K562 (cell line): ENCODE data around the gene LBP. TPM values are rescaled to one million over a fixed set of nuclear protein-coding genes. Genes with fewer than 3 reads are reported as not detected.

Experiments
- ADNP ChIP-seq: fragments of 200-800 bp; sonication (Bioruptor generic); IDR thresholded peaks from 2 replicates; pipeline ENCODE4 v1.6.1; 2016; ENCODE audit warnings: missing genetic modification characterization, missing compliant biosample characterization
- CBX8 ChIP-seq: fragments of 200-600 bp; sonication (generic); IDR thresholded peaks from 2 replicates; pipeline ENCODE4 v1.6.1; 2012; ENCODE audit warnings: borderline replicate concordance, mixed run types, low read depth, mild to moderate bottlenecking, moderate library complexity, mixed read lengths, low read length, control low read depth, inconsistent platforms; ENCODE audit not compliant: poor library complexity, severe bottlenecking; ENCODE audit errors: extremely low read depth
- ESRRA ChIP-seq: fragments of 450-650 bp; IDR thresholded peaks from 2 replicates; pipeline ENCODE4 v1.6.1; 2014; ENCODE audit warnings: low read depth, mild to moderate bottlenecking, moderate library complexity, borderline replicate concordance
- ETV1 ChIP-seq: fragments of 450-650 bp; conservative IDR thresholded peaks from 2 replicates; pipeline ENCODE4 v1.6.1; 2016; ENCODE audit warnings: missing genetic modification characterization, control low read depth, low read depth, missing compliant biosample characterization
- FOXM1 ChIP-seq, 2 experiments: fragments of 450-650 bp in 1 of 2; sonication (generic) in 1 of 2; formaldehyde crosslinking in 1 of 2; IDR thresholded peaks; 2 replicates each; pipeline versions ENCODE4 v1.6.1 to v1.9.0; 2017 to 2022; ENCODE audit warnings: low read depth in 2 of 2, mild to moderate bottlenecking in 2 of 2, missing genetic modification reagents in 1 of 2, moderate library complexity in 1 of 2
- KDM1A ChIP-seq, 2 experiments: fragments of 450-650 bp; IDR thresholded peaks; 2 replicates each; pipeline ENCODE4 v1.6.1; 2016; ENCODE audit warnings: mild to moderate bottlenecking in 2 of 2
- KLF16 ChIP-seq: IDR thresholded peaks from 2 replicates; pipeline ENCODE4 v1.6.1; 2016; ENCODE audit warnings: antibody characterized with exemption
- L3MBTL2 ChIP-seq: fragments of 450-650 bp; IDR thresholded peaks from 2 replicates; pipeline ENCODE4 v1.6.1; 2016; ENCODE audit warnings: mild to moderate bottlenecking, moderate library complexity
- NCOA2 ChIP-seq, 2 experiments: fragments of 450-650 bp; IDR thresholded peaks; 2 replicates each; pipeline ENCODE4 v1.6.1; 2018; ENCODE audit warnings: mild to moderate bottlenecking in 2 of 2, moderate library complexity in 1 of 2; ENCODE audit not compliant: partially characterized antibody in 2 of 2
- NR4A1 ChIP-seq, 2 experiments: fragments of 250-450 bp in 1 of 2; fragments of 450-650 bp in 1 of 2; sonication (Bioruptor Pico) in 1 of 2; IDR thresholded peaks; 2 replicates each; pipeline versions ENCODE4 v1.4.0 to v1.6.1; 2016 to 2020; ENCODE audit warnings: mild to moderate bottlenecking in 2 of 2, missing compliant biosample characterization in 1 of 2, missing genetic modification characterization in 1 of 2, moderate library complexity in 1 of 2
- POLR3G ChIP-seq: IDR thresholded peaks from 2 replicates; pipeline ENCODE4 v1.6.1; 2011; ENCODE audit not compliant: insufficient read length, insufficient replicate concordance; ENCODE audit errors: extremely low read depth
- RNF2 ChIP-seq: sonication (generic); IDR thresholded peaks from 2 replicates; pipeline ENCODE4 v1.6.1; 2016
- SMAD4 ChIP-seq: fragments of 250-450 bp; sonication (Bioruptor Pico); conservative IDR thresholded peaks from 2 replicates; pipeline ENCODE4 v1.8.0; 2021; ENCODE audit warnings: inconsistent platforms, mild to moderate bottlenecking, moderate library complexity
- SMARCA5 ChIP-seq: fragments of 450-650 bp; IDR thresholded peaks from 2 replicates; pipeline ENCODE4 v1.6.1; 2016
- TAL1 ChIP-seq: fragments of 450-650 bp; IDR thresholded peaks from 2 replicates; pipeline ENCODE4 v1.6.1; 2016; ENCODE audit warnings: mild to moderate bottlenecking
- ZFP36 ChIP-seq: fragments of 150-350 bp; IDR thresholded peaks from 2 replicates; pipeline ENCODE4 v1.6.1; 2018; ENCODE audit warnings: low read length, low read depth; ENCODE audit not compliant: partially characterized antibody
- ZNF764 ChIP-seq: fragments of 250-450 bp; sonication (Bioruptor Pico); IDR thresholded peaks from 2 replicates; pipeline ENCODE4 v1.4.0; 2020; ENCODE audit warnings: low read depth, mild to moderate bottlenecking, moderate library complexity
- polyA plus RNA-seq, 8 experiments: library from polyadenylated mRNA; depleted of rRNA in 4 of 8; stranded (reverse) in 5 of 8; unstranded in 3 of 8; fragments of >200 nt; fragmentation: Nextera tagmentation in 2 of 8; fragmentation: Illumina TruSeq in 1 of 8; extraction: Ambion mirVana in 2 of 8; extraction: Trizol in 1 of 8; gene quantifications; 2 replicates each; pipeline versions ENCODE4 v1.2.1 to v1.2.3, GENCODE V29; 2011 to 2014; ENCODE audit warnings: inconsistent platforms in 1 of 8, missing spikeins in 1 of 8
- total RNA-seq, 7 experiments: library from RNA; depleted of rRNA in 6 of 7; stranded (reverse); fragments of >200 nt in 6 of 7; fragmentation: Illumina TruSeq in 2 of 7; extraction: Trizol in 2 of 7; gene quantifications; 2 replicates each; pipeline versions ENCODE4 v1.2.1 to v1.2.3, GENCODE V29; 2011 to 2021; ENCODE audit warnings: low replicate concordance in 1 of 7
- TF ChIP-seq, protein P1 (sequence below): fragments of 250-450 bp; sonication (Bioruptor Pico); IDR thresholded peaks from 2 replicates; pipeline ENCODE4 v1.5.0; 2020; ENCODE audit warnings: mild to moderate bottlenecking
- TF ChIP-seq, protein P2 (sequence below): fragments of 250-450 bp; sonication (Bioruptor Pico); IDR thresholded peaks from 2 replicates; pipeline ENCODE4 v1.4.0; 2020; ENCODE audit warnings: mild to moderate bottlenecking, moderate library complexity
- TF ChIP-seq, protein P3 (sequence below): sonication (generic); formaldehyde crosslinking; IDR thresholded peaks from 2 replicates; pipeline ENCODE4 v1.8.0; 2022; ENCODE audit warnings: mild to moderate bottlenecking, low read depth, missing genetic modification reagents
- TF ChIP-seq, protein P4 (sequence below), 2 experiments: fragments of 200-800 bp in 1 of 2; sonication (Bioruptor generic) in 1 of 2; sonication (generic) in 1 of 2; formaldehyde crosslinking in 1 of 2; IDR thresholded peaks in 1 of 2; conservative IDR thresholded peaks in 1 of 2; 2 replicates each; pipeline versions ENCODE4 v1.5.0 to v1.6.1; 2016 to 2020; ENCODE audit warnings: missing compliant biosample characterization in 1 of 2, missing genetic modification characterization in 1 of 2, missing genetic modification reagents in 1 of 2

LBP gene
- total and polyA plus RNA-seq, 9 of the 15 experiments (the other 6 are each of a cell fraction or from before 2014, with no cell fraction given) = 0.06 to 0.31 (median 0.09) TPM; not detected in 3

DNA sequence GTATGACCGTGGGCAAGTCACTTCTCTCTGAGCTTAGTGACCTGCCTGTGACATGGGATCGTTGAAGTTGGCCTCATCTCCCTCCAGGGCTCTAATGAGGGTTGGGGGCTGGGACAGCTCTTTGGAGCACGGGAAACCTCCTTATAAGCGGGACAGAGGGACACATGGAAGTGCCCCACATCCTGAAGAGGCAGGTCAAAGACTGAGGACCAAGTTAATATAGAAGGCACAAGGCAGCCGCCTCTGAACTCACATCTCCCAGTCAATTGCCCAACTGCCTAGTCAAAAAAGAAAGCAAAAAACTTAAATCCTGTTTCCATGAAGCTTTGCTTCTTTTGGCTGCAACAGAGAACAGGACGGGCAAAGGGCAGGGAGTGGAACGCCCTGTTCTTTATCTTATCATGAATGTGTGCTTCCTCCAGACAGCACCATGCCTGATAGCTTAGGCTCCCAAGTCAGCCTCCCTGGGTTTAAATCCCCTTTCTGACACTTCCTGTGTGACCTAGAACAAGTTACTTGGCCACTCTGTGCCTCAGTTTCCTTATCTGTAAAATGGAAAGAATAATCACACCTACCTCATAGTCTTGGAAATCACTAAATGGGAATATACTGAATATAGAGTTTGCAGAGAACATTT, 27.1 kb downstream of the LBP start (continued):
- TF ChIP-seq RNF2 = no peak
- TF ChIP-seq, protein P1, sequence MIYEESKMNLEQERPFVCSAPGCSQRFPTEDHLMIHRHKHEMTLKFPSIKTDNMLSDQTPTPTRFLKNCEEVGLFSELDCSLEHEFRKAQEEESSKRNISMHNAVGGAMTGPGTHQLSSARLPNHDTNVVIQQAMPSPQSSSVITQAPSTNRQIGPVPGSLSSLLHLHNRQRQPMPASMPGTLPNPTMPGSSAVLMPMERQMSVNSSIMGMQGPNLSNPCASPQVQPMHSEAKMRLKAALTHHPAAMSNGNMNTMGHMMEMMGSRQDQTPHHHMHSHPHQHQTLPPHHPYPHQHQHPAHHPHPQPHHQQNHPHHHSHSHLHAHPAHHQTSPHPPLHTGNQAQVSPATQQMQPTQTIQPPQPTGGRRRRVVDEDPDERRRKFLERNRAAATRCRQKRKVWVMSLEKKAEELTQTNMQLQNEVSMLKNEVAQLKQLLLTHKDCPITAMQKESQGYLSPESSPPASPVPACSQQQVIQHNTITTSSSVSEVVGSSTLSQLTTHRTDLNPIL = no peak
- TF ChIP-seq SMARCA5 = peak; percentile 64; the same call in 1 of the 2 replicates
- TF ChIP-seq ZFP36 = peak; percentile 92
- TF ChIP-seq ESRRA = 0 out of 2 replicates have a peak, but pooled peaks have one; percentile 16
- peak; percentile 22; the same call in 1 of the 2 replicates for TF ChIP-seq TAL1
- TF ChIP-seq KDM1A (IDR thresholded peaks at IDR 0.05) = peak; percentile 34 to 57; a peak in 3 of 4 replicates
- TF ChIP-seq ZNF764 (CRISPR knock-in tag) = no peak
- TF ChIP-seq, protein P2, sequence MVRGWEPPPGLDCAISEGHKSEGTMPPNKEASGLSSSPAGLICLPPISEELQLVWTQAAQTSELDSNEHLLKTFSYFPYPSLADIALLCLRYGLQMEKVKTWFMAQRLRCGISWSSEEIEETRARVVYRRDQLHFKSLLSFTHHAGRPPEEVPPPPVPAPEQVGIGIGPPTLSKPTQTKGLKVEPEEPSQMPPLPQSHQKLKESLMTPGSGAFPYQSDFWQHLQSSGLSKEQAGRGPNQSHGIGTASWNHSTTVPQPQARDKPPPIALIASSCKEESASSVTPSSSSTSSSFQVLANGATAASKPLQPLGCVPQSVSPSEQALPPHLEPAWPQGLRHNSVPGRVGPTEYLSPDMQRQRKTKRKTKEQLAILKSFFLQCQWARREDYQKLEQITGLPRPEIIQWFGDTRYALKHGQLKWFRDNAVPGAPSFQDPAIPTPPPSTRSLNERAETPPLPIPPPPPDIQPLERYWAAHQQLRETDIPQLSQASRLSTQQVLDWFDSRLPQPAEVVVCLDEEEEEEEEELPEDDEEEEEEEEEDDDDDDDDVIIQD (CRISPR knock-in tag) = no peak
- TF ChIP-seq, protein P3, sequence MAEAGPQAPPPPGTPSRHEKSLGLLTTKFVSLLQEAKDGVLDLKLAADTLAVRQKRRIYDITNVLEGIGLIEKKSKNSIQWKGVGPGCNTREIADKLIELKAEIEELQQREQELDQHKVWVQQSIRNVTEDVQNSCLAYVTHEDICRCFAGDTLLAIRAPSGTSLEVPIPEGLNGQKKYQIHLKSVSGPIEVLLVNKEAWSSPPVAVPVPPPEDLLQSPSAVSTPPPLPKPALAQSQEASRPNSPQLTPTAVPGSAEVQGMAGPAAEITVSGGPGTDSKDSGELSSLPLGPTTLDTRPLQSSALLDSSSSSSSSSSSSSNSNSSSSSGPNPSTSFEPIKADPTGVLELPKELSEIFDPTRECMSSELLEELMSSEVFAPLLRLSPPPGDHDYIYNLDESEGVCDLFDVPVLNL (CRISPR knock-in tag) = no peak
- TF ChIP-seq ADNP (tag) = peak; percentile 95
- no peak for TF ChIP-seq NR4A1 (CRISPR knock-in tag; IDR thresholded peaks at IDR 0.05)
- 0 out of 2 replicates have a peak, but pooled peaks have one; percentile 24 for TF ChIP-seq NR4A1 (tag; IDR thresholded peaks at IDR 0.05)
- TF ChIP-seq SMAD4 (CRISPR knock-in tag) = peak; percentile 49; the same call in 1 of the 2 replicates
- TF ChIP-seq CBX8 = no peak
- TF ChIP-seq ETV1 (tag) = peak; percentile 53; the same call in 1 of the 2 replicates
- no peak for TF ChIP-seq L3MBTL2
- TF ChIP-seq FOXM1 (IDR thresholded peaks at IDR 0.05; ENCODE audit: low read depth) = 0 out of 2 replicates have a peak, but pooled peaks have one; percentile 35
- no peak for TF ChIP-seq FOXM1 (CRISPR knock-in tag; IDR thresholded peaks at IDR 0.05; ENCODE audit: low read depth)
- TF ChIP-seq, protein P4, sequence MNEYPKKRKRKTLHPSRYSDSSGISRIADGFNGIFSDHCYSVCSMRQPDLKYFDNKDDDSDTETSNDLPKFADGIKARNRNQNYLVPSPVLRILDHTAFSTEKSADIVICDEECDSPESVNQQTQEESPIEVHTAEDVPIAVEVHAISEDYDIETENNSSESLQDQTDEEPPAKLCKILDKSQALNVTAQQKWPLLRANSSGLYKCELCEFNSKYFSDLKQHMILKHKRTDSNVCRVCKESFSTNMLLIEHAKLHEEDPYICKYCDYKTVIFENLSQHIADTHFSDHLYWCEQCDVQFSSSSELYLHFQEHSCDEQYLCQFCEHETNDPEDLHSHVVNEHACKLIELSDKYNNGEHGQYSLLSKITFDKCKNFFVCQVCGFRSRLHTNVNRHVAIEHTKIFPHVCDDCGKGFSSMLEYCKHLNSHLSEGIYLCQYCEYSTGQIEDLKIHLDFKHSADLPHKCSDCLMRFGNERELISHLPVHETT (CRISPR knock-in tag; conservative IDR thresholded peaks at IDR 0.05 in 1 of 2, IDR thresholded peaks at IDR 0.05 in 1 of 2) = no peak
- no peak for TF ChIP-seq POLR3G
- 0 out of 2 replicates have a peak, but pooled peaks have one; percentile 10 for TF ChIP-seq KLF16
- no peak for TF ChIP-seq NCOA2 (IDR thresholded peaks at IDR 0.05; ENCODE audit: partially characterized antibody in 2 of 2)
